ENCODE measurements around the gene TESMIN.

The TESMIN gene

GRCh38 chr11:68763181-68763721 lies 11.9 kb upstream of the TESMIN start:
- no peak for DNase-seq (ENCODE audit: low read depth, low spot score)
- H3K9me3 ChIP-seq (ENCODE audit: control insufficient read depth, insufficient read depth, low read length), result no peaks in the 10 kb centered on the region
- H3K4me1 ChIP-seq (ENCODE audit: control insufficient read depth, insufficient read depth, low read length), result peaks cover 1% of the 10 kb centered on the region; the same call in 1 of the 2 replicates
- WGBS (ENCODE audit: insufficient coverage, insufficient read length), result no CpG with 5 or more reads among the region's 10 CpGs
- no peaks in the 10 kb centered on the region for H3K27me3 ChIP-seq (ENCODE audit: control insufficient read depth, insufficient read depth, low read length)
- H3K27ac ChIP-seq (ENCODE audit: low read length), result no peak overlapping the region
- no peak overlapping the region for H3K4me3 ChIP-seq (ENCODE audit: low read length)
- no peaks in the 10 kb centered on the region; the same call in 1 of the 2 replicates for H3K36me3 ChIP-seq (ENCODE audit: control insufficient read depth, insufficient read depth, low read length)

GRCh38 chr11:68762481-68762880 lies 11.2 kb upstream of the TESMIN start:
- H3K27me3 ChIP-seq (ENCODE audit: control insufficient read depth, insufficient read depth, low read length), result no peaks in the 10 kb centered on the region

GRCh38 chr11:68761801-68762200 lies 10.5 kb upstream of the TESMIN start:
- H3K9me3 ChIP-seq (ENCODE audit: control insufficient read depth, insufficient read depth, low read length), result no peaks in the 10 kb centered on the region
- H3K27ac ChIP-seq (ENCODE audit: low read length), result no peak overlapping the region
- no peaks in the 10 kb centered on the region; the same call in 1 of the 2 replicates for H3K36me3 ChIP-seq (ENCODE audit: control insufficient read depth, insufficient read depth, low read length)
- H3K27me3 ChIP-seq (ENCODE audit: control insufficient read depth, insufficient read depth, low read length), result no peaks in the 10 kb centered on the region
- peaks cover 1% of the 10 kb centered on the region; the same call in 1 of the 2 replicates for H3K4me1 ChIP-seq (ENCODE audit: control insufficient read depth, insufficient read depth, low read length)
- no peak overlapping the region for H3K4me3 ChIP-seq (ENCODE audit: low read length)
- no peak for DNase-seq (ENCODE audit: low read depth, low spot score)
- no CpG with 5 or more reads among the region's 12 CpGs for WGBS (ENCODE audit: insufficient coverage, insufficient read length)

More at GRCh38 chr11:68762481-68762880, 11.2 kb upstream of the TESMIN start:
- Histone ChIP-seq H3K4me1 (ENCODE audit: control insufficient read depth, insufficient read depth, low read length) (peaks cover 1% of the 10 kb centered on the region; the same call in 1 of the 2 replicates), H3K36me3 (ENCODE audit: control insufficient read depth, insufficient read depth, low read length) (no peaks in the 10 kb centered on the region; the same call in 1 of the 2 replicates), H3K9me3 (ENCODE audit: control insufficient read depth, insufficient read depth, low read length) (no peaks in the 10 kb centered on the region), H3K4me3 (ENCODE audit: low read length) (no peak overlapping the region), H3K27ac (ENCODE audit: low read length) (no peak overlapping the region)
- DNase-seq (ENCODE audit: low read depth, low spot score), result no peak
- WGBS (ENCODE audit: insufficient coverage, insufficient read length), result no CpG with 5 or more reads among the region's 15 CpGs

DNA sequence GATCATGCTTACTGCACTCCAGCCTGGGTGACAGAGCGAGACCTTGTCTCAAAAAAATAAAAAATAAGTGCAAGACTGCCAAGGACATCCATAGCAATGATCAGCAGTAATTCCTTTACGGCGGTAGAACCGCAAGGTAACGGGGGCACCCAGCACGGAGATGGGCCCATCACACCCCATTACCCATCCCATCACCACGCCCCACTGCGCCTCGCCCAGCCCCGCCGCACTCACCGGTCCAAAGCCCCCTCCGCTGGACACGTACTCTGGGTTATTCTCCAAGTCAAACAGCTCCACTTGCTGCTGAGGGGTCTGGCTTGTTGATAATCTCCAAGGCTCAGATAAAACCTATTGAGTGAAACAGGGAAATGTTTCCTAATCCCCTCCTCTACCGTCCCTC lies 8.7 kb upstream of the TESMIN start:
- Histone ChIP-seq H3K27me3 (ENCODE audit: control insufficient read depth, insufficient read depth, low read length) (no peaks in the 10 kb centered on the region), H3K9me3 (ENCODE audit: control insufficient read depth, insufficient read depth, low read length) (no peaks in the 10 kb centered on the region), H3K27ac (ENCODE audit: low read length) (no peak overlapping the region), H3K4me1 (ENCODE audit: control insufficient read depth, insufficient read depth, low read length) (peaks cover 1% of the 10 kb centered on the region; the same call in 1 of the 2 replicates), H3K36me3 (ENCODE audit: control insufficient read depth, insufficient read depth, low read length) (no peaks in the 10 kb centered on the region; the same call in 1 of the 2 replicates), H3K4me3 (ENCODE audit: low read length) (no peak overlapping the region)
- no CpG with 5 or more reads among the region's 15 CpGs for WGBS (ENCODE audit: insufficient coverage, insufficient read length)
- DNase-seq (ENCODE audit: low read depth, low spot score), result no peak

DNA sequence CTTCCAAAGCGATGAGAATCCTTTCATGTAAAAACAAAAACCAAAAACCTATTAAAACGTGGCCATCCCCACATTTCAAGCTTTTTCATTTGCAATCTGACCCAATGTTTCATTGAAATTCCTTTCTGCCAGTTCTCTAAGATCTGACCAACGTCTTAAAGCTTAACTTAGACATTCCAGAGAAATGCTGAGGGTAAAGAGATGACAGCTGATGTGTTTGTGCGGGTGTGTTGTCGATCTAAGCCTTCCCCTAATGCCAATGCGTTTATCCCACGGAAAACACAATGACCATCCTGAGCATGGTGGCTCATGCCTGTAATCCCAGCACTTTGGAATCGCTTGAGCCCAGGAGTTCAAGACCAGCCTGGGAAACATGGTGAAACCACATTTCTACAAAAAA lies 6.4 kb upstream of the TESMIN start:
- no peak for DNase-seq (ENCODE audit: low read depth, low spot score)
- H3K4me1 ChIP-seq (ENCODE audit: control insufficient read depth, insufficient read depth, low read length), result no peaks in the 10 kb centered on the region
- H3K27me3 ChIP-seq (ENCODE audit: control insufficient read depth, insufficient read depth, low read length), result no peaks in the 10 kb centered on the region
- no peak overlapping the region for H3K27ac ChIP-seq (ENCODE audit: low read length)
- H3K4me3 ChIP-seq (ENCODE audit: low read length), result no peak overlapping the region
- no CpG with 5 or more reads among the region's 8 CpGs for WGBS (ENCODE audit: insufficient coverage, insufficient read length)
- no peaks in the 10 kb centered on the region for H3K9me3 ChIP-seq (ENCODE audit: control insufficient read depth, insufficient read depth, low read length)
- H3K36me3 ChIP-seq (ENCODE audit: control insufficient read depth, insufficient read depth, low read length), result no peaks in the 10 kb centered on the region; the same call in 1 of the 2 replicates

- H3K4me1 ChIP-seq (ENCODE audit: control insufficient read depth, insufficient read depth, low read length), result no peaks in the 10 kb centered on the region
- H3K27me3 ChIP-seq (ENCODE audit: control insufficient read depth, insufficient read depth, low read length), result no peaks in the 10 kb centered on the region
- no peaks in the 10 kb centered on the region; the same call in 1 of the 2 replicates for H3K36me3 ChIP-seq (ENCODE audit: control insufficient read depth, insufficient read depth, low read length)
- no CpG with 5 or more reads among the region's 12 CpGs for WGBS (ENCODE audit: insufficient coverage, insufficient read length)
- no peaks in the 10 kb centered on the region for H3K9me3 ChIP-seq (ENCODE audit: control insufficient read depth, insufficient read depth, low read length)
- no peak for DNase-seq (ENCODE audit: low read depth, low spot score)
- no peak overlapping the region for H3K4me3 ChIP-seq (ENCODE audit: low read length)
- no peak overlapping the region for H3K27ac ChIP-seq (ENCODE audit: low read length)
Measured at GRCh38 chr11:68756171-68756766, 4.9 kb upstream of the TESMIN start.

- no CpG with 5 or more reads among the region's 9 CpGs for WGBS (ENCODE audit: insufficient coverage, insufficient read length)
- Histone ChIP-seq H3K36me3 (ENCODE audit: control insufficient read depth, insufficient read depth, low read length) (no peaks in the 10 kb centered on the region), H3K27me3 (ENCODE audit: control insufficient read depth, insufficient read depth, low read length) (no peaks in the 10 kb centered on the region), H3K9me3 (ENCODE audit: control insufficient read depth, insufficient read depth, low read length) (no peaks in the 10 kb centered on the region), H3K4me1 (ENCODE audit: control insufficient read depth, insufficient read depth, low read length) (no peaks in the 10 kb centered on the region), H3K27ac (ENCODE audit: low read length) (no peak overlapping the region), H3K4me3 (ENCODE audit: low read length) (no peak overlapping the region)
- DNase-seq (ENCODE audit: low read depth, low spot score), result no peak
Measured at GRCh38 chr11:68753300-68753699, 2.0 kb upstream of the TESMIN start.

GRCh38 chr11:68751004-68751325 lies 355 bp downstream of the TESMIN start:
- whole genome bisulfite sequencing (ENCODE audit: insufficient coverage, insufficient read length), result no CpG with 5 or more reads among the region's 22 CpGs
- Histone ChIP-seq H3K4me3 (ENCODE audit: low read length) (peak overlapping the region; percentile 51; the same call in 1 of the 2 replicates), H3K36me3 (ENCODE audit: control insufficient read depth, insufficient read depth, low read length) (peaks cover 5% of the 10 kb centered on the region; the same call in 1 of the 2 replicates), H3K27me3 (ENCODE audit: control insufficient read depth, insufficient read depth, low read length) (no peaks in the 10 kb centered on the region), H3K9me3 (ENCODE audit: control insufficient read depth, insufficient read depth, low read length) (no peaks in the 10 kb centered on the region), H3K27ac (ENCODE audit: low read length) (no peak overlapping the region), H3K4me1 (ENCODE audit: control insufficient read depth, insufficient read depth, low read length) (no peaks in the 10 kb centered on the region)
- DNase-seq (ENCODE audit: low read depth, low spot score), result no peak

- peak overlapping the region; percentile 51; the same call in 1 of the 2 replicates for H3K4me3 ChIP-seq (ENCODE audit: low read length)
- peaks cover 11% of the 10 kb centered on the region; the same call in 1 of the 2 replicates for H3K36me3 ChIP-seq (ENCODE audit: control insufficient read depth, insufficient read depth, low read length)
- H3K27ac ChIP-seq (ENCODE audit: low read length), result no peak overlapping the region
- no CpG with 5 or more reads among the region's 76 CpGs for WGBS (ENCODE audit: insufficient coverage, insufficient read length)
- H3K4me1 ChIP-seq (ENCODE audit: control insufficient read depth, insufficient read depth, low read length), result no peaks in the 10 kb centered on the region
- H3K27me3 ChIP-seq (ENCODE audit: control insufficient read depth, insufficient read depth, low read length), result no peaks in the 10 kb centered on the region
- DNase-seq (ENCODE audit: low read depth, low spot score), result no peak
- no peaks in the 10 kb centered on the region for H3K9me3 ChIP-seq (ENCODE audit: control insufficient read depth, insufficient read depth, low read length)
Measured at GRCh38 chr11:68750195-68751003, 921 bp downstream of the TESMIN start.

- Histone ChIP-seq H3K4me1 (ENCODE audit: control insufficient read depth, insufficient read depth, low read length) (no peaks in the 10 kb centered on the region), H3K4me3 (ENCODE audit: low read length) (peak overlapping the region; percentile 51; the same call in 1 of the 2 replicates), H3K36me3 (ENCODE audit: control insufficient read depth, insufficient read depth, low read length) (peaks cover 14% of the 10 kb centered on the region; the same call in 1 of the 2 replicates), H3K27ac (ENCODE audit: low read length) (no peak overlapping the region), H3K27me3 (ENCODE audit: control insufficient read depth, insufficient read depth, low read length) (no peaks in the 10 kb centered on the region), H3K9me3 (ENCODE audit: control insufficient read depth, insufficient read depth, low read length) (no peaks in the 10 kb centered on the region)
- no CpG with 5 or more reads among the region's 20 CpGs for WGBS (ENCODE audit: insufficient coverage, insufficient read length)
- no peak for DNase-seq (ENCODE audit: low read depth, low spot score)
Measured at GRCh38 chr11:68749229-68750123, 1.8 kb downstream of the TESMIN start.

Measured in iPS DF 6.9 (cell line).